ENCODE data around the gene UNC79.
"Not testable (repeated sequence)": the region's sequence is repeated elsewhere in the genome, so short reads cannot be mapped to it uniquely, and the experiment has no call there.

UNC79 gene

GRCh38 chr14:93490001-93490400, 59.3 kb downstream of the UNC79 start:
- no peak overlapping the region for H3K27ac ChIP-seq
- no peak for DNase-seq (ENCODE audit: low read depth, low spot score)

GRCh38 chr14:93493054-93493453, 62.3 kb downstream of the UNC79 start:
- no peak for DNase-seq (ENCODE audit: low read depth, low spot score)
- no peak overlapping the region for H3K27ac ChIP-seq

DNA sequence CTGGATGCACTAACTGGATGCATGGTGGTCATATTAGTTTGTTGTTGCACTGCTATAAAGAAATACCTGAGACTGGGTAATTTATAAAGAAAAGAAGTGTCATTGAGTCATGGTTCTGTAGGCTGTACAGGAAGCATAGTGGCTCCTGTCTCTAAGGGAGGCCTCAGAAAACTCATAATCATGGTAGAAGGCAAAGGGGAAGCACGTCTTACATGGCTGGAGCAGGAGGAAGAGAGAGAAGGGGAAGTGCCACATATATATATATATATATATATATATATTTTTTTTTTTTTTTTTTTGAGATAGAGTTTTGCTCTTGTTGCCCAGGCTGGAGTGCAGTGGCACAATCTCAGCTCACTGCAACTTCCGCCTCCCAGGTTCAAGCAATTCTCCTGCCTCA, 62.9 kb downstream of the UNC79 start:
- DNase-seq (ENCODE audit: low read depth, low spot score); H3K27ac ChIP-seq: not testable (repeated sequence)

- no peak for DNase-seq (ENCODE audit: low read depth, low spot score)
- no peak overlapping the region for H3K27ac ChIP-seq
These were observed 66.4 kb downstream of the UNC79 start for GRCh38 chr14:93496856-93497741.

GRCh38 chr14:93510056-93510455, 79.3 kb downstream of the UNC79 start:
- no peak for DNase-seq (ENCODE audit: low read depth, low spot score)
- H3K27ac ChIP-seq = no peak overlapping the region

DNA sequence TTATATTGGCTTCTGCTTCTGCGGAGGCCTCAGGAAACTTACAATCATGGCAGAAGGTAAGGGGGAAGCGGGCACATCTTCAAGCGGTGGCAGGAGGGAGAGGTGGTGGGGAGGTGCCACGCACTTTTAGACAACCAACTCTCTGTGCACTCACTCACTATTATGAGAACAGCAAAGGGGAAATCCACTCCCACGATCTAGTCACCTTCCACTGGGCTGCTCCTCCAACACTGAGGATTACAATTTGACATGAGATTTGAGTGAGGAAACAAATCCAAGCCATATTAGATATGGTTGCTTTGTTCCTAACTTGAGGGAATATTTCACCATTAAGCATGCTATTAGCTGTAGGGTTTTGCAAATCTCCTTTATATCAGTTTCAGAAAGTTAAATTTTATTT, 80.3 kb downstream of the UNC79 start:
- no peak overlapping the region for H3K27ac ChIP-seq
- no peak for DNase-seq (ENCODE audit: low read depth, low spot score)

GRCh38 chr14:93520053-93520607, 89.4 kb downstream of the UNC79 start:
- DNase-seq (ENCODE audit: low read depth, low spot score) = no peak
- no peak overlapping the region for H3K27ac ChIP-seq

GRCh38 chr14:93522221-93522620, 91.5 kb downstream of the UNC79 start:
- no peak overlapping the region for H3K27ac ChIP-seq
- no peak for DNase-seq (ENCODE audit: low read depth, low spot score)

GRCh38 chr14:93525216-93525615, 94.5 kb downstream of the UNC79 start:
- peak overlapping the region; percentile 31 for H3K27ac ChIP-seq
- not testable (repeated sequence) for DNase-seq (ENCODE audit: low read depth, low spot score)

GRCh38 chr14:93525696-93526451, 95.1 kb downstream of the UNC79 start:
- H3K27ac ChIP-seq = peak overlapping the region; percentile 31
- DNase-seq (ENCODE audit: low read depth, low spot score) = no peak

DNA sequence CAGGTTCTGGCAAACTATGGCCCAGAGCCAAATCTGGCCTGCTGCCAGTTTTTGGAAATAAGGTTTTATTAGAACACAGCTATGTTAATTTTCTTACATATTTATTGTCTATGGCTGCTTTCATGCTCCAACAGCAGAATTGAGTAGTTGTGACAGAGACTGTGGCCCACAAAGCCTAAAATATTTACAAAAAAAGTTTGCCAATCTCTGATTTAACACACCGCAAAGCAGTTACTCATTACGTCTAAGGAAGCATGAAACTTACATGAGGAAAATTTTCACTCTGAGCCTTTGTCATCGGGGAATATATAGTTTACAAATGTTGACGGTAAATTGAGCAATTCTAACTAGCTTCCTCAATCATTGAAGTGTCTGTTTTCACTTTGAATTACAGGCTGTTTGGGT, 96.5 kb downstream of the UNC79 start:
- peak; percentile 37 for DNase-seq (ENCODE audit: low read depth, low spot score)
- peak overlapping the region; percentile 54 for H3K27ac ChIP-seq

- DNase-seq (ENCODE audit: low read depth, low spot score) = no peak
- no peak overlapping the region for H3K27ac ChIP-seq
These were observed 98.3 kb downstream of the UNC79 start for GRCh38 chr14:93528884-93529558.

DNA sequence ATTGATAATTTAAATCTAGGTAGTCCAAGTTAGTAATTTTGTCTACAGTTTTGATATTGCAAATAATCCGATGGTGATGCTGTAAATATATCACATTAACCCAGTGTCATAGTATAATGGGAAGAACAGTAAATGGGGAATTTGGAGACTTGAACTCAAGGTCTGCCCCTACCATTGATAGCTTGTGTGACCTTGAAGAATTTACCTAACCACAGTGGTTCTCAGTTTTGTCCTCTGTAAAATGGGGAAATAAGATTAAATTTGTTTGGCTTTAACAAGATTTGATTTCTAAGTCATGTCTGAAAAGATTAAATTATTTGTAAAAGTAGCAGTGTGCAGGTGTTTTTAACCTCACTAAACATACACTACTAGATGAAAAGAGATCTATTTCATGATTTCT, 100.9 kb downstream of the UNC79 start:
- H3K27ac ChIP-seq = no peak overlapping the region
- DNase-seq (ENCODE audit: low read depth, low spot score) = no peak

- peak overlapping the region; percentile 59 for H3K27ac ChIP-seq
- no peak for DNase-seq (ENCODE audit: low read depth, low spot score)
These were observed 101.8 kb downstream of the UNC79 start for GRCh38 chr14:93532541-93532940.

GRCh38 chr14:93533437-93533836, 102.7 kb downstream of the UNC79 start:
- peak overlapping the region; percentile 59 for H3K27ac ChIP-seq
- peak; percentile 94 for DNase-seq (ENCODE audit: low read depth, low spot score)

DNA sequence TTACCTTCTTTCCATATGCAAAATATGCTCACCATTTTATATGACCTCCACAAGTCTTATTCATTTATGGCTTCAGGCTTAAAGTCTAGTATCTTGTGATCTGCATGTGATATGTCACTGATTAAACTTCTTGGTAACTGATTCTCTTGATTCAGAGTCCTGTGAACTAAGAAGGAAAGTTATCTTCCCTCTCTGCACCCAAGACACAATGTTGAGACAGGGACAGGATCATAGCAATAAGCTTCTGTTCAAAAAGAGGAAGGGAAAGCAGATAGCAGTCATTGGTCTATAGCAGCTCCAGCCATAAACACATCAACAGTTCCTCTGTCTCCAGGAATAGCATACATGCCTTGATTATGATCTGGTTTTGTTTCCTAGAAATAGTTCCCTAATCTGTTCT, 103.1 kb downstream of the UNC79 start:
- DNase-seq (ENCODE audit: low read depth, low spot score) = no peak
- H3K27ac ChIP-seq = peak overlapping the region; percentile 59

DNA sequence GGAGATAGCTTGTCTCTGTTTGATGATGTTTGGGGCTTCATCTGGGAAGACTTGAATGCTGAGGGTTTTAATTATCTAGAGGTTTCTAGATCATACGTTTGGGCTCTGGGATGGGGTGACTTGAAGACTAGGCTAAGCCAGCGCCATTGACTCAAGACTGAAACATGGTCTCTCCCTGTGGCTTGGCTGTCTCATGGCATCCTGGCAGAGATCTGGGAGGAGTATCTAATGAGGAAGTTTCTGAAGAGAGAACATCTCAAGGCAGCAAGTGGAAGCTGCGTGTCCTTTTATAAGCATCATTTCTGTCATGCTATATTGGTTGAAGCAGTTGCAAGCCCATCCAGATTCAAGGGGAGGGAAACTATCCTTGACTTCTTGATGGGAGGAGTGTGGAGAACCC, 104.8 kb downstream of the UNC79 start:
- no peak for DNase-seq (ENCODE audit: low read depth, low spot score)
- H3K27ac ChIP-seq = no peak overlapping the region

GRCh38 chr14:93536945-93537344, 106.2 kb downstream of the UNC79 start:
- DNase-seq (ENCODE audit: low read depth, low spot score) = no peak
- no peak overlapping the region for H3K27ac ChIP-seq

GRCh38 chr14:93537951-93538350, 107.2 kb downstream of the UNC79 start:
- H3K27ac ChIP-seq = no peak overlapping the region
- DNase-seq (ENCODE audit: low read depth, low spot score) = no peak

DNA sequence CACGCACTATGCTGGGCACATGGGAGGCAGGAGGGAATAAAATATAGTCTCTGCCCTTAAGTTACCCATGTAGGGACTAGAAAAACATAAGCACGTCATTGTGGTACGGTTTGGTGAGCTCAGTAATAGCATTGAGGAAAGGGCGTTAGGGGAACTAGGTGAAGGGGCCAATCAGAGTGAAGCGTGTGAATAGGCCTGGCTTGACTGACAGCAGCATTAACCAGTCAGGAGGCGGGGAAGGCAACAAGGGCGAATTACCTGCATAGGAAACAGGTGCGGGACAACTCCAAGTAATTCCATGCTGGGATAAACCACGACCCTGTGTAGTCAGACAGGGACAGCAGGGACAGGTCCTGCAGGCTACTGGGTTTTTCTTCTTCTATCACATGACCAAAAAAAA, 107.7 kb downstream of the UNC79 start:
- no peak overlapping the region for H3K27ac ChIP-seq
- DNase-seq (ENCODE audit: low read depth, low spot score) = no peak

DNA sequence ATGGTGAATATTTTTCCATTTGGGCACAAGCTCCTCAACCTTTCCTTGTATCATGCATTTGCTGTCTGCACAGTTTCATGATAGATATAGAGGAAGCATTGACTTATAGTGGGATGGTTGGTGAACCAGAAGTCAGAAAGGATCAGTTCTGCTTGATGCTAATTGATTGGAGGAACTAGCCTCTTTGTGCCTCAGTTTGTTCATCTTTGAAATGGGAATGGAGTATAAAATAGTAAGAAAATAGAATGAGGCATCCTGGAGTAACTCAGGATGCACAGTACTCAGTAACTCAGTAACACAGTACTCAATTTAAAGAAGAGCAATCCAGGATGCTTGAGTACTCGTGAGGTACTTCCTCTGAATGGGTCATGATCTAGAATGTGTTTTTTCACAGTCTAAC, 109.5 kb downstream of the UNC79 start:
- no peak overlapping the region for H3K27ac ChIP-seq
- DNase-seq (ENCODE audit: low read depth, low spot score) = no peak
